Measurements from ENCODE around the gene C1orf21.

DNA sequence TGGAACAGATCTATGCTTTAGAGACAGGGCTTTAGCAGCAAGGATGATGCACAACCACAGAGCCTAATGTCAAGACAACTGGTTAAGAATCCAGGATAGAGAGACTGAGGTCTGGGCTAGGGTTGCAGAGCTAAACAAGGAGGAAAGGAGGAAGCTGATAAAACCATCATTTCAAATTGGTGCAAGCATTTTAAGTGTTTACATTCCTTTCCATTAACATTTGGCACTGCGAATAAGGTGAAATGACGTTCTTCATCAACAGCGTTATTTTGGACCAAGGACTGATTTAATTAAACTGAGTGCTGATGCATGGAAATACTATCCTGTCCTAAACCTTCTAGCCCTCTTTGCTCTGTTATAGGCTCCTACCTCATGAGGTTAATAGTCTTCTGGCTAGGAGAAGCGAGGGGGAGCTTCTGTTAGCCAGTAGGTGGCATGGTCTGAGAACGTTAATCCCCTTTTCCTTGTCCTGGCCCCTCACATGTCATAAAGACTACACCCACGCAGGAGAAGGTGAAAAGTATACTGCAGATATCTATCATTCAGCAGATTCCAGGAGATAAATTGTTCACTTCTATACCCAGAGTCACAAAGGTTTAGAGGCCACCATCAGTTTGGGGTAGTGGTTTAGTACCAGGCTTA, 7.6 kb upstream of the C1orf21 start:
- TF ChIP-seq, protein P1, sequence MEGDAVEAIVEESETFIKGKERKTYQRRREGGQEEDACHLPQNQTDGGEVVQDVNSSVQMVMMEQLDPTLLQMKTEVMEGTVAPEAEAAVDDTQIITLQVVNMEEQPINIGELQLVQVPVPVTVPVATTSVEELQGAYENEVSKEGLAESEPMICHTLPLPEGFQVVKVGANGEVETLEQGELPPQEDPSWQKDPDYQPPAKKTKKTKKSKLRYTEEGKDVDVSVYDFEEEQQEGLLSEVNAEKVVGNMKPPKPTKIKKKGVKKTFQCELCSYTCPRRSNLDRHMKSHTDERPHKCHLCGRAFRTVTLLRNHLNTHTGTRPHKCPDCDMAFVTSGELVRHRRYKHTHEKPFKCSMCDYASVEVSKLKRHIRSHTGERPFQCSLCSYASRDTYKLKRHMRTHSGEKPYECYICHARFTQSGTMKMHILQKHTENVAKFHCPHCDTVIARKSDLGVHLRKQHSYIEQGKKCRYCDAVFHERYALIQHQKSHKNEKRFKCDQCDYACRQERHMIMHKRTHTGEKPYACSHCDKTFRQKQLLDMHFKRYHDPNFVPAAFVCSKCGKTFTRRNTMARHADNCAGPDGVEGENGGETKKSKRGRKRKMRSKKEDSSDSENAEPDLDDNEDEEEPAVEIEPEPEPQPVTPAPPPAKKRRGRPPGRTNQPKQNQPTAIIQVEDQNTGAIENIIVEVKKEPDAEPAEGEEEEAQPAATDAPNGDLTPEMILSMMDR (IDR thresholded peaks at IDR 0.05), result peak; percentile 18
- TF ChIP-seq, protein P2, sequence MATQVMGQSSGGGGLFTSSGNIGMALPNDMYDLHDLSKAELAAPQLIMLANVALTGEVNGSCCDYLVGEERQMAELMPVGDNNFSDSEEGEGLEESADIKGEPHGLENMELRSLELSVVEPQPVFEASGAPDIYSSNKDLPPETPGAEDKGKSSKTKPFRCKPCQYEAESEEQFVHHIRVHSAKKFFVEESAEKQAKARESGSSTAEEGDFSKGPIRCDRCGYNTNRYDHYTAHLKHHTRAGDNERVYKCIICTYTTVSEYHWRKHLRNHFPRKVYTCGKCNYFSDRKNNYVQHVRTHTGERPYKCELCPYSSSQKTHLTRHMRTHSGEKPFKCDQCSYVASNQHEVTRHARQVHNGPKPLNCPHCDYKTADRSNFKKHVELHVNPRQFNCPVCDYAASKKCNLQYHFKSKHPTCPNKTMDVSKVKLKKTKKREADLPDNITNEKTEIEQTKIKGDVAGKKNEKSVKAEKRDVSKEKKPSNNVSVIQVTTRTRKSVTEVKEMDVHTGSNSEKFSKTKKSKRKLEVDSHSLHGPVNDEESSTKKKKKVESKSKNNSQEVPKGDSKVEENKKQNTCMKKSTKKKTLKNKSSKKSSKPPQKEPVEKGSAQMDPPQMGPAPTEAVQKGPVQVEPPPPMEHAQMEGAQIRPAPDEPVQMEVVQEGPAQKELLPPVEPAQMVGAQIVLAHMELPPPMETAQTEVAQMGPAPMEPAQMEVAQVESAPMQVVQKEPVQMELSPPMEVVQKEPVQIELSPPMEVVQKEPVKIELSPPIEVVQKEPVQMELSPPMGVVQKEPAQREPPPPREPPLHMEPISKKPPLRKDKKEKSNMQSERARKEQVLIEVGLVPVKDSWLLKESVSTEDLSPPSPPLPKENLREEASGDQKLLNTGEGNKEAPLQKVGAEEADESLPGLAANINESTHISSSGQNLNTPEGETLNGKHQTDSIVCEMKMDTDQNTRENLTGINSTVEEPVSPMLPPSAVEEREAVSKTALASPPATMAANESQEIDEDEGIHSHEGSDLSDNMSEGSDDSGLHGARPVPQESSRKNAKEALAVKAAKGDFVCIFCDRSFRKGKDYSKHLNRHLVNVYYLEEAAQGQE (IDR thresholded peaks at IDR 0.05; ENCODE audit: insufficient read depth in 1 of 2, low read depth in 2 of 2, low read length in 1 of 2), result no peak
- TF ChIP-seq POLR2AphosphoS5 (IDR thresholded peaks at IDR 0.05; ENCODE audit: low read depth, low read length), result no peak

All from Panc1 (cell line).